H7 (cell line): Measurements from ENCODE around the gene PARP8. TPM values are rescaled to one million over a fixed set of nuclear protein-coding genes. Genes with fewer than 3 reads are reported as not detected.
"Not testable (repeated sequence)": the region's sequence is repeated elsewhere in the genome, so short reads cannot be mapped to it uniquely, and the experiment has no call there.

Experiments used
- DNase-seq: peaks from one replicate; pipeline ENCODE4 v3.0.0; 2012
- H3K27me3 ChIP-seq: 2 replicates; pipeline ENCODE4 v1.6.0; 2011; ENCODE audit warnings: mild to moderate bottlenecking, low read length; ENCODE audit not compliant: control insufficient read depth, insufficient read depth
- H3K36me3 ChIP-seq: replicated peaks from 2 replicates; pipeline ENCODE4 v1.5.1; 2011; ENCODE audit warnings: low read length; ENCODE audit not compliant: control insufficient read depth, insufficient read depth
- H3K4me3 ChIP-seq: 2 replicates; pipeline ENCODE4 v1.5.1; 2011; ENCODE audit warnings: low read depth, mild to moderate bottlenecking, control low read depth, low read length, moderate library complexity; ENCODE audit not compliant: insufficient read depth
- total RNA-seq: library from RNA; depleted of rRNA; stranded (reverse); fragments of >200 nt; shearing (Covaris generic); gene quantifications from 2 replicates; pipeline ENCODE4 v1.2.3, GENCODE V29; 2014

PARP8 gene
- total RNA-seq, 1 experiment from 2014 or later: 12.1 TPM

GRCh38 chr5:50807661-50808060, 141.2 kb downstream of the PARP8 start:
- H3K36me3 ChIP-seq: no peaks in the 10 kb centered on the region
- no peak for DNase-seq
- H3K4me3 ChIP-seq: no peak overlapping the region
- no peaks in the 10 kb centered on the region for H3K27me3 ChIP-seq

- no peak overlapping the region for H3K4me3 ChIP-seq
- no peak for DNase-seq
- H3K36me3 ChIP-seq: no peaks in the 10 kb centered on the region
- H3K27me3 ChIP-seq: no peaks in the 10 kb centered on the region
Observed at GRCh38 chr5:50808406-50808805, 142.0 kb downstream of the PARP8 start.

- H3K27me3 ChIP-seq, DNase-seq, H3K36me3 ChIP-seq, H3K4me3 ChIP-seq: not testable (repeated sequence)
Observed at GRCh38 chr5:50811746-50812145, 145.3 kb downstream of the PARP8 start.

- Histone ChIP-seq H3K36me3 (no peaks in the 10 kb centered on the region), H3K27me3 (no peaks in the 10 kb centered on the region), H3K4me3 (no peak overlapping the region)
- DNase-seq: no peak
Observed at GRCh38 chr5:50813691-50814090, 147.3 kb downstream of the PARP8 start.

- no peak for DNase-seq
- Histone ChIP-seq H3K27me3 (no peaks in the 10 kb centered on the region), H3K4me3 (no peak overlapping the region), H3K36me3 (no peaks in the 10 kb centered on the region)
Observed at GRCh38 chr5:50814556-50814955, 148.1 kb downstream of the PARP8 start.

GRCh38 chr5:50822046-50822445, 155.6 kb downstream of the PARP8 start:
- no peaks in the 10 kb centered on the region for H3K27me3 ChIP-seq
- no peak for DNase-seq
- no peaks in the 10 kb centered on the region; the same call in 1 of the 2 replicates for H3K36me3 ChIP-seq
- no peak overlapping the region for H3K4me3 ChIP-seq

- Histone ChIP-seq H3K4me3 (no peak overlapping the region), H3K36me3 (no peaks in the 10 kb centered on the region; the same call in 1 of the 2 replicates), H3K27me3 (no peaks in the 10 kb centered on the region)
- no peak for DNase-seq
Observed at GRCh38 chr5:50822761-50823160, 156.3 kb downstream of the PARP8 start.

GRCh38 chr5:50823568-50823967, 157.1 kb downstream of the PARP8 start:
- no peak for DNase-seq
- H3K4me3 ChIP-seq: no peak overlapping the region
- peaks cover 2% of the 10 kb centered on the region for H3K36me3 ChIP-seq
- H3K27me3 ChIP-seq: no peaks in the 10 kb centered on the region

- Histone ChIP-seq H3K36me3 (peaks cover 2% of the 10 kb centered on the region), H3K27me3 (no peaks in the 10 kb centered on the region), H3K4me3 (no peak overlapping the region)
- DNase-seq: no peak
Observed at GRCh38 chr5:50824109-50824508, 157.7 kb downstream of the PARP8 start.

GRCh38 chr5:50827516-50828247, 161.2 kb downstream of the PARP8 start:
- Histone ChIP-seq H3K36me3 (peaks cover 2% of the 10 kb centered on the region), H3K4me3 (no peak overlapping the region), H3K27me3 (no peaks in the 10 kb centered on the region)
- no peak for DNase-seq

GRCh38 chr5:50829023-50829422, 162.6 kb downstream of the PARP8 start:
- Histone ChIP-seq H3K36me3 (peaks cover 3% of the 10 kb centered on the region), H3K27me3 (no peaks in the 10 kb centered on the region), H3K4me3 (no peak overlapping the region)
- DNase-seq: no peak

GRCh38 chr5:50832657-50833284, 166.3 kb downstream of the PARP8 start:
- Histone ChIP-seq H3K4me3 (no peak overlapping the region), H3K36me3 (peaks cover 3% of the 10 kb centered on the region), H3K27me3 (no peaks in the 10 kb centered on the region)
- no peak for DNase-seq

- H3K27me3 ChIP-seq: no peaks in the 10 kb centered on the region
- peaks cover 1% of the 10 kb centered on the region for H3K36me3 ChIP-seq
- DNase-seq: no peak
- no peak overlapping the region for H3K4me3 ChIP-seq
Observed at GRCh38 chr5:50836356-50836755, 169.9 kb downstream of the PARP8 start.

- Histone ChIP-seq H3K36me3 (no peaks in the 10 kb centered on the region), H3K4me3 (no peak overlapping the region), H3K27me3 (no peaks in the 10 kb centered on the region)
- DNase-seq: no peak
Observed at GRCh38 chr5:50839472-50839871, 173.0 kb downstream of the PARP8 start.

GRCh38 chr5:50843091-50843490, 176.7 kb downstream of the PARP8 start:
- no peak for DNase-seq
- no peaks in the 10 kb centered on the region for H3K27me3 ChIP-seq
- no peak overlapping the region for H3K4me3 ChIP-seq
- no peaks in the 10 kb centered on the region for H3K36me3 ChIP-seq
